ENCODE measurements around the gene LARP4B.

DNA sequence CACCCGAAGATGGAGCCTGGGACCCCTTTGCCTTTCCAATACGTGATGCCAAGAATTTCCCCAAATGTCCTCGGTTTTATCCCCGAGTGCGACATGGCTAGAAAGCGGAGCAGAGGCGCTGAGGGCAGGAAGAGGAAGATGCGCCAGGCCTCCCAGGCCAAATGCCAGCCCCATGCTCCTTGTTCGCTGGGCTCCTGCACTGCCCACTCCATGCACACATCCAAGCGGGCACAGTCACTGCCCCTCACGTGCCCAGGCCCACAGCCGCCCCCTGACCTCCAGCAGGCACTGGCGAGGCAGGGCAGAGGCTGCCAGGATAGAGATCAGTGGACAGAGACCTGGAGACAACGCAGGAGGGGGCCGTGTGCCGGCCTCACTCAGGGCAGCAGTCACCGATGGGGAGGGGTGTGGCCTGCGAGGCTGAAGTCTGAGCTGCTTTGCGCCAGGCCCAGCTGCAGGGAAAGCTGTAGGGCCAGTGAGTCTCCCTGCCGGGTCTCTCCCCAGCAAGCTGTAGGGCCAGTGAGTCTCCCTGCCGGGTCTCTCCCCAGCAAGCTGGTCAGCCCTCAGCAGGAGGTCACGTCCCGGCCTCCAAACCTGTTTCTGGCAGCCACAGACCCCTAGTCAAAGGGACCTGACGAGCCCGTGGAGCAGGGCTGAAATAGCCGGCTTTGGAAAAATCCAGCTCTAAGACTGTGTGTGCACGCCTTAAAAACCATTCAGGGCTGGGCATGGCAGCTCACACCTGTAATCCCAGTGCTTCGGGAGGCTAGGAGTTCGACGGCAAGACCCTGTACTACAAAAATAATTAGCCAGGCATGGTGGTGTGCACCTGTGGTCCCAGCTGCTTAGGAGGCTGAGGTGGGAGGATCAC lies 141.4 kb downstream of the LARP4B start:
- TF ChIP-seq POLR2AphosphoS5 (IDR thresholded peaks at IDR 0.05; ENCODE audit: borderline replicate concordance, low read depth, low read length) (no peak), EZH2 (IDR thresholded peaks at IDR 0.05) (no peak), FOXP2 (optimal IDR thresholded peaks at IDR 0.05; ENCODE audit: control extremely low read depth, extremely low read length, insufficient read depth) (no peak)
